Activated CD4-positive, alpha-beta T cell treated with anti-CD3 and anti-CD28 coated beads, Interleukin-2, amount 10 ng/mL, durations not matched to agents 24 days and 14 days (primary cell): Measurements from ENCODE around the gene PLEKHG7. TPM values are rescaled to one million over a fixed set of nuclear protein-coding genes. Genes with fewer than 3 reads are reported as not detected.

ENCODE experiments used
- total RNA-seq: library from RNA; stranded (reverse); gene quantifications from 2 replicates; pipeline ENCODE4 v1.2.3, GENCODE V29; 2022

The PLEKHG7 gene
- total RNA-seq, 1 donor from 2014 or later = not detected

Other genes with a start within 250 kb of the PLEKHG7 start
- 22.2 and 23.4 TPM in 2 replicates for gene EEA1, start 226.3 kb downstream of the PLEKHG7 start, total RNA-seq